MM.1S (cell line): ENCODE results near the gene SPACA6.

Source experiments
- CTCF ChIP-seq: fragments of 300-600 bp; sonication (generic); IDR thresholded peaks from 2 replicates; pipeline ENCODE4 v1.5.1; 2016; ENCODE audit warnings: antibody characterized with exemption, low read length, mixed read lengths
- EZH2phosphoT487 ChIP-seq: fragments of 300-600 bp; sonication (generic); IDR thresholded peaks from 2 replicates; pipeline ENCODE4 v1.6.1; 2018; ENCODE audit warnings: antibody characterized with exemption, low read length

GRCh38 chr19:51743405-51743804 lies 50.3 kb downstream of the SPACA6 start:
- TF ChIP-seq CTCF (no peak), EZH2phosphoT487 (no peak)
